IMR-90 (cell line): Measurements from ENCODE around the gene AHCYL2. TPM values are rescaled to one million over a fixed set of nuclear protein-coding genes. Genes with fewer than 3 reads are reported as not detected.

Experiments
- ATAC-seq: fragments of 200-7000 bp; cut with Tn5 transposase; 2 replicates; pipeline ENCODE4 v1.9.1; 2020; ENCODE audit warnings: low read depth, mild to moderate bottlenecking, moderate library complexity
- BruUV-seq: library from RNA; stranded (reverse); fragments of 400-500 nt; replicated peaks from 2 replicates; lab custom pipeline; 2021; lab: Mats Ljungman, UMichigan
- CTCF ChIA-PET: fragments of 300-600 bp; formaldehyde crosslinking; extraction: SDS; loops from one replicate; lab custom pipeline; 2021; ENCODE audit warnings: antibody characterized with exemption; lab: Yijun Ruan, JAX
- POLR2A ChIA-PET: fragments of 300-600 bp; sonication (Branson Sonifier 250); formaldehyde crosslinking; loops from one replicate; lab custom pipeline; 2022; ENCODE audit warnings: antibody characterized with exemption; ENCODE audit not compliant: unreplicated experiment; lab: Charles Lee
- DNase-seq: peaks from one replicate; pipeline ENCODE4 v3.0.0; 2013
- H2AFZ ChIP-seq: replicated peaks from 2 replicates; pipeline ENCODE3; 2013; ENCODE audit warnings: low read length, mild to moderate bottlenecking; ENCODE audit not compliant: poor library complexity
- H2AK5ac ChIP-seq: 2 replicates; pipeline ENCODE4 v1.6.1; 2013; ENCODE audit warnings: low read depth, low read length, inconsistent platforms
- H2AK9ac ChIP-seq: replicated peaks from 2 replicates; pipeline ENCODE3; 2013; ENCODE audit warnings: mild to moderate bottlenecking, low read depth, low read length, moderate library complexity; ENCODE audit not compliant: poor library complexity
- H2BK120ac ChIP-seq: 2 replicates; pipeline ENCODE4 v1.6.1; 2013; ENCODE audit warnings: low read depth, low read length, inconsistent platforms
- H2BK15ac ChIP-seq: 3 replicates; pipeline ENCODE4 v1.6.1; 2013; ENCODE audit warnings: low read depth, low read length, inconsistent platforms
- H2BK20ac ChIP-seq: 2 replicates; pipeline ENCODE4 v1.6.1; 2013; ENCODE audit warnings: low read depth, mild to moderate bottlenecking, inconsistent platforms, low read length, moderate library complexity
- H2BK5ac ChIP-seq: 2 replicates; pipeline ENCODE4 v1.6.1; 2013; ENCODE audit warnings: mild to moderate bottlenecking, low read depth, low read length, inconsistent platforms; ENCODE audit not compliant: poor library complexity, severe bottlenecking
- H3K14ac ChIP-seq: replicated peaks from 2 replicates; pipeline ENCODE4 v1.6.1; 2013; ENCODE audit warnings: low read depth, low read length, inconsistent platforms
- H3K18ac ChIP-seq: 2 replicates; pipeline ENCODE4 v1.6.1; 2013; ENCODE audit warnings: low read depth, low read length, control low read depth
- H3K23ac ChIP-seq: 2 replicates; pipeline ENCODE4 v1.6.1; 2013; ENCODE audit warnings: low read depth, low read length, inconsistent platforms
- H3K27ac ChIP-seq: 2 replicates; pipeline ENCODE4 v1.5.1; 2013; ENCODE audit warnings: mild to moderate bottlenecking, control low read depth, low read length; ENCODE audit not compliant: insufficient read depth
- H3K27me3 ChIP-seq: 2 replicates; pipeline ENCODE4 v1.6.1; 2013; ENCODE audit warnings: low read length; ENCODE audit not compliant: control insufficient read depth, insufficient read depth
- H3K36me3 ChIP-seq: 2 replicates; pipeline ENCODE4 v1.6.1; 2013; ENCODE audit warnings: low read length, mixed read lengths; ENCODE audit not compliant: control insufficient read depth, insufficient read depth
- H3K4ac ChIP-seq: 2 replicates; pipeline ENCODE4 v1.6.1; 2013; ENCODE audit warnings: low read depth, low read length, inconsistent platforms
- H3K4me1 ChIP-seq: 2 replicates; pipeline ENCODE4 v1.6.1; 2013; ENCODE audit warnings: low read length, mixed read lengths; ENCODE audit not compliant: control insufficient read depth, insufficient read depth
- H3K4me2 ChIP-seq: 2 replicates; pipeline ENCODE4 v1.6.1; 2013; ENCODE audit warnings: low read depth, mild to moderate bottlenecking, control low read depth, low read length, moderate library complexity
- H3K4me3 ChIP-seq: 2 replicates; pipeline ENCODE4 v1.5.1; 2013; ENCODE audit warnings: low read depth, mild to moderate bottlenecking, control low read depth, low read length, moderate library complexity; ENCODE audit not compliant: insufficient read depth
- H3K56ac ChIP-seq: 2 replicates; pipeline ENCODE4 v1.6.1; 2013; ENCODE audit warnings: low read length, inconsistent platforms; ENCODE audit not compliant: insufficient read depth; ENCODE audit errors: extremely low read depth
- H3K79me1 ChIP-seq, 2 experiments: 2 replicates each; pipeline ENCODE4 v1.6.1; 2013; ENCODE audit warnings: low read length in 2 of 2, inconsistent platforms in 1 of 2, low read depth in 1 of 2
- H3K9ac ChIP-seq: 2 replicates; pipeline ENCODE4 v1.6.1; 2013; ENCODE audit warnings: low read depth, low read length, control low read depth
- H3K9me1 ChIP-seq: 2 replicates; pipeline ENCODE4 v1.6.1; 2013; ENCODE audit warnings: low read length, inconsistent platforms; ENCODE audit not compliant: insufficient read depth
- H3K9me3 ChIP-seq: 2 replicates; pipeline ENCODE4 v1.6.1; 2013; ENCODE audit warnings: low read length; ENCODE audit not compliant: control insufficient read depth, insufficient read depth
- H4K20me1 ChIP-seq: 2 replicates; pipeline ENCODE4 v1.6.1; 2013; ENCODE audit warnings: low read length, inconsistent platforms; ENCODE audit not compliant: insufficient read depth
- H4K5ac ChIP-seq: 2 replicates; pipeline ENCODE4 v1.6.1; 2013; ENCODE audit warnings: mild to moderate bottlenecking, low read depth, low read length, control low read depth
- H4K8ac ChIP-seq, 2 experiments: 2 replicates each; pipeline ENCODE4 v1.6.1; 2013; ENCODE audit warnings: low read depth in 2 of 2, low read length in 2 of 2, control low read depth in 1 of 2, inconsistent platforms in 1 of 2
- H4K91ac ChIP-seq: 2 replicates; pipeline ENCODE4 v1.6.1; 2013; ENCODE audit warnings: low read depth, low read length, inconsistent platforms; ENCODE audit not compliant: insufficient read depth
- MAFK ChIP-seq: IDR thresholded peaks from 2 replicates; pipeline ENCODE4 v1.6.1; 2012; ENCODE audit warnings: low read depth, low read length, improper control_type of control experiment
- MXI1 ChIP-seq: IDR thresholded peaks from 2 replicates; pipeline ENCODE4 v1.6.1; 2012; ENCODE audit warnings: low read depth, mild to moderate bottlenecking, low read length, moderate library complexity, borderline replicate concordance
- WGBS, 2 experiments: methylation state at CpG; one replicate each; pipeline versions ENCODE4 v1.1.5 to v1.1.7; 2013; ENCODE audit warnings: missing lambda C conversion rate in 2 of 2; ENCODE audit not compliant: insufficient read length in 1 of 2; ENCODE audit errors: extremely low coverage in 2 of 2; 5-methylcytosine and 5-hydroxymethylcytosine counted together
- dilution Hi-C: fragments of 300-500 bp; cut with HindIII; formaldehyde crosslinking; loops from one replicate; pipeline ENCODE4 v1.14.3; 2018; ENCODE audit warnings: low sequenced_read_pairs; ENCODE audit not compliant: unreplicated experiment
- in situ Hi-C: fragments of 300-500 bp; cut with MboI; formaldehyde crosslinking; loops from 3 replicates; pipeline ENCODE4 v1.14.3; 2019; ENCODE audit warnings: low sequenced_read_pairs, inconsistent platforms, mixed read lengths
- intact Hi-C: fragments of 100-400 bp; cut with micrococcal nuclease; formaldehyde crosslinking; loops from 2 replicates; pipeline ENCODE4 v1.10.0; 2022
- polyA plus RNA-seq, 3 experiments: library from polyadenylated mRNA; depleted of rRNA; stranded (reverse); fragments of >200 nt; gene quantifications; 2 replicates each; pipeline ENCODE4 v1.2.3, GENCODE V29; 2012; ENCODE audit warnings: low replicate concordance in 1 of 3
- total RNA-seq: library from RNA; depleted of rRNA; stranded (reverse); fragments of >200 nt; gene quantifications from 2 replicates; pipeline ENCODE4 v1.2.3, GENCODE V29; 2012
- TF ChIP-seq, protein P1 (sequence below): fragments of 150-350 bp; IDR thresholded peaks from 2 replicates; pipeline ENCODE4 v1.6.1; 2016; ENCODE audit warnings: low read depth, mild to moderate bottlenecking, low read length, moderate library complexity, borderline replicate concordance

The AHCYL2 gene
- total and polyA plus RNA-seq, 2 of the 4 experiments (the other 2 are of a cell fraction) = 5.7 to 7.6 TPM

- H3K27ac ChIP-seq = peak overlapping the region; percentile 58
- no TSS peak for BruUV-seq
- POLR2A ChIA-PET = interaction anchor here (0.6 kb wide), 1 partner anchor 356 kb away, joined by 3 read pairs; no protein-coding TSS in a partner anchor
Measured at GRCh38 chr7:129188892-129189660, 35.8 kb upstream of the AHCYL2 start.

More at GRCh38 chr7:129188892-129189660, 35.8 kb upstream of the AHCYL2 start:
- Histone ChIP-seq H3K18ac (peak overlapping the region; percentile 25; the same call in 1 of the 2 replicates), H3K4me1 (peaks cover 6% of the 10 kb centered on the region), H4K20me1 (peaks cover 38% of the 10 kb centered on the region), H3K27me3 (peaks cover 11% of the 10 kb centered on the region), H3K56ac (no peak overlapping the region), H2BK120ac (no peak overlapping the region), H3K79me1 (peaks cover 18 to 42% of the 10 kb centered on the region in 2 experiments; a peak in 3 of 4 replicates), H4K8ac (peak overlapping the region in 1 of 2 experiments; percentile 19; a peak in 2 of 4 replicates), H2BK20ac (no peak overlapping the region), H2AFZ (peak overlapping the region; percentile 94), H3K9ac (peak overlapping the region; percentile 84), H3K23ac (peak overlapping the region; percentile 86), H3K4me2 (peak overlapping the region; percentile 98), H2AK5ac (no peak overlapping the region), H2BK15ac (no peak overlapping the region), H3K9me1 (peaks cover 10% of the 10 kb centered on the region), H3K9me3 (no peaks in the 10 kb centered on the region), H4K5ac (0 out of 2 replicates have a peak overlapping the region, but pooled peaks have one; percentile 22), H2AK9ac (peak overlapping the region; percentile 60), H3K4me3 (peak overlapping the region; percentile 93), H2BK5ac (no peak overlapping the region), H3K14ac (peak overlapping the region; percentile 88), H3K36me3 (no peaks in the 10 kb centered on the region), H3K4ac (peak overlapping the region; percentile 52), H4K91ac (peak overlapping the region; percentile 56)
- TF ChIP-seq MAFK (0 out of 2 replicates have a peak, but pooled peaks have one; percentile 13), MXI1 (peak; percentile 26; the same call in 1 of the 2 replicates)
- TF ChIP-seq, protein P1, sequence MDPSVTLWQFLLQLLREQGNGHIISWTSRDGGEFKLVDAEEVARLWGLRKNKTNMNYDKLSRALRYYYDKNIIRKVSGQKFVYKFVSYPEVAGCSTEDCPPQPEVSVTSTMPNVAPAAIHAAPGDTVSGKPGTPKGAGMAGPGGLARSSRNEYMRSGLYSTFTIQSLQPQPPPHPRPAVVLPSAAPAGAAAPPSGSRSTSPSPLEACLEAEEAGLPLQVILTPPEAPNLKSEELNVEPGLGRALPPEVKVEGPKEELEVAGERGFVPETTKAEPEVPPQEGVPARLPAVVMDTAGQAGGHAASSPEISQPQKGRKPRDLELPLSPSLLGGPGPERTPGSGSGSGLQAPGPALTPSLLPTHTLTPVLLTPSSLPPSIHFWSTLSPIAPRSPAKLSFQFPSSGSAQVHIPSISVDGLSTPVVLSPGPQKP = no peak
- intact Hi-C loops (no loop called here), in situ Hi-C loops (no loop called here), dilution Hi-C loops (no loop called here)
- 1% methylated on average over 51 of the region's 83 CpGs; no CpG with 5 or more reads in 1 of the 2 experiments for WGBS, 2 experiments
- peak; percentile 27 for DNase-seq
- peak; percentile 72 for ATAC-seq
- CTCF ChIA-PET = no interaction called here
